ENCODE results near the gene CNOT6L.

The CNOT6L gene

DNA sequence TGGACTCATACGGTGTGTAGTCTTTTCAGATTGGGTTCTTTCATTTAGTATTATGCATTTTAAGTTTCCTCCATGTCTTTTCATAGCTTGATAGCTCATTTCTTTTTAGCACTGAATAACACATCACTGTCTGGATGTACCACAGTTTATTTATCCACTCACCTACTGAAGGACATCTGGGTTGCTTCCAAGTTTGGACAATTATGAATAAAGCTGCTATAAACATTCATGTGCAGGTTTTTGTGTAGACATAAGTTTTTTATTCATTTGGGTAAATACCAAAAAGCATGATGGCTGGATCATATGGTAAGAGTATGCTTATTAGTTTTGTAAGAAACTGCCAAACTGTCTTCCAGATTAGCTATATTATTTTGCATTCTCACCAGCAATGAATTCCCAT is 29.0 kb downstream of the CNOT6L start:
- H3K27me3 ChIP-seq = no peaks in the 10 kb centered on the region
- no peak overlapping the region for H3K4me3 ChIP-seq
- peaks cover 0 to 25% (median 9%) of the 10 kb centered on the region in 4 donors for H3K4me1 ChIP-seq
- TF ChIP-seq CTCF (IDR thresholded peaks at IDR 0.05) = no peak
- DNase-seq = no peak
- intact Hi-C loops (cut with DNase I; ENCODE audit: low total_unique reads) = no loop called here
- H3K36me3 ChIP-seq = no peaks in the 10 kb centered on the region
- H3K27ac ChIP-seq = no peak overlapping the region
- no peaks in the 10 kb centered on the region for H3K9me3 ChIP-seq

DNA sequence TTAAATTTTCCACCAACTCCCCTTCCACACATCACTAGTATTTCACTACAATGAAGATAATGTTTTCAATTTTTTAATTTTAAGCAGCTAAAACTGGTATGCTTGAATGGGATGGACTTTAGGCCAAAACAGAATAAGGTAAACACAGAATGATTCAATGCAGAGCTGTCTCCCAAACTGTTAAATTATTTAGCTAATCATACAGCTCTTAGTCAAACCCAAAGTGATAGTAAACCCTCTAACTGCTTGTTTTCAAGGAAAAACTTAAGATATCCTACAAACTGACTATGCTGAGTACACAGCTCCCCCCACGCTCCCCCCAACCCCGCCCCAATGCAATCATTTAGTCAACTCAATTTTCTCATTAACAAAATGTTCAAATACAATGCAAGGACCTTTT is 30.2 kb downstream of the CNOT6L start:
- Histone ChIP-seq H3K27ac (no peak overlapping the region), H3K4me3 (no peak overlapping the region), H3K9me3 (no peaks in the 10 kb centered on the region), H3K4me1 (peaks cover 0 to 24% (median 9%) of the 10 kb centered on the region in 4 donors), H3K27me3 (no peaks in the 10 kb centered on the region), H3K36me3 (no peaks in the 10 kb centered on the region)
- no peak for TF ChIP-seq CTCF (IDR thresholded peaks at IDR 0.05)
- intact Hi-C loops (cut with DNase I; ENCODE audit: low total_unique reads) = no loop called here
- no peak for DNase-seq

DNA sequence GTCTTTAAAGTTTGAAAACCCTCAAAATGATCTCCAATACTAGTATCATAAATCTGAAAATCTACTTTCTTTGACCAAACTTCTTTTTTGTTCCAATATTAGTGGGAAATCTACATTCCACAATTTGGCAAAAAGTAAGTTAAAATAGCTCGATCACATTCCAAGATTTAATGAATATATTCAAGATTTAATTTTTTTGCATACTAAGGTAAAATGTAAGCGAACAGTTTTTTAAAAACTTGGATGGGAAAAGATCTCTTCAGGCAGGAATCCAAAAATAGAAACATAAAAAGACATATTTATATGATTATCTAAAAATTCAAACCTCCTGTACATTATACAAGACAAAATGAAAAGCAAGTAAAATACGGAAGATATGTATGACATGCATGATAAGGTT is 31.2 kb downstream of the CNOT6L start:
- no peak overlapping the region for H3K4me3 ChIP-seq
- intact Hi-C loops (cut with DNase I; ENCODE audit: low total_unique reads) = no loop called here
- H3K27me3 ChIP-seq = no peaks in the 10 kb centered on the region
- H3K27ac ChIP-seq = no peak overlapping the region
- H3K9me3 ChIP-seq = no peaks in the 10 kb centered on the region
- no peak for DNase-seq
- H3K4me1 ChIP-seq = peaks cover 0 to 18% (median 10%) of the 10 kb centered on the region in 4 donors
- no peak for TF ChIP-seq CTCF (IDR thresholded peaks at IDR 0.05)
- H3K36me3 ChIP-seq = no peaks in the 10 kb centered on the region

- H3K27ac ChIP-seq = no peak overlapping the region
- no peaks in the 10 kb centered on the region for H3K36me3 ChIP-seq
- no peaks in the 10 kb centered on the region for H3K9me3 ChIP-seq
- no peak overlapping the region for H3K4me3 ChIP-seq
- TF ChIP-seq CTCF (IDR thresholded peaks at IDR 0.05) = no peak
- peaks cover 0 to 26% (median 10%) of the 10 kb centered on the region in 4 donors for H3K4me1 ChIP-seq
- no peaks in the 10 kb centered on the region for H3K27me3 ChIP-seq
- no peak for DNase-seq
- intact Hi-C loops (cut with DNase I; ENCODE audit: low total_unique reads) = no loop called here
Measured at GRCh38 chr4:77785669-77786068, 33.5 kb downstream of the CNOT6L start.

- intact Hi-C loops (cut with DNase I; ENCODE audit: low total_unique reads) = no loop called here
- TF ChIP-seq CTCF (IDR thresholded peaks at IDR 0.05) = no peak
- peaks cover 0 to 16% (median 7%) of the 10 kb centered on the region in 4 donors for H3K4me1 ChIP-seq
- H3K27me3 ChIP-seq = no peaks in the 10 kb centered on the region
- no peak for DNase-seq
- no peak overlapping the region for H3K4me3 ChIP-seq
- no peaks in the 10 kb centered on the region for H3K36me3 ChIP-seq
- no peaks in the 10 kb centered on the region for H3K9me3 ChIP-seq
- H3K27ac ChIP-seq = no peak overlapping the region
Measured at GRCh38 chr4:77783895-77784294, 35.3 kb downstream of the CNOT6L start.

Data from tibial artery (tissue), 4 donors.